Mucosa of gallbladder (tissue), 1 donor: Measurements from ENCODE around the gene ATP2B2. TPM values are rescaled to one million over a fixed set of nuclear protein-coding genes. Genes with fewer than 3 reads are reported as not detected.
"Not testable (repeated sequence)": the region's sequence is repeated elsewhere in the genome, so short reads cannot be mapped to it uniquely, and the experiment has no call there.

Experiments
- DNase-seq: peaks from one replicate; pipeline ENCODE4 v3.0.0-alpha.2; 2020; ENCODE audit warnings: low spot score
- total RNA-seq: library from RNA; stranded (reverse); gene quantifications from one replicate; pipeline ENCODE4 v1.2.1, GENCODE V29; 2021
- donor health status: DM: no; HTN: no; CAD: no.

ATP2B2 gene
- total RNA-seq = 0.09 TPM

DNA sequence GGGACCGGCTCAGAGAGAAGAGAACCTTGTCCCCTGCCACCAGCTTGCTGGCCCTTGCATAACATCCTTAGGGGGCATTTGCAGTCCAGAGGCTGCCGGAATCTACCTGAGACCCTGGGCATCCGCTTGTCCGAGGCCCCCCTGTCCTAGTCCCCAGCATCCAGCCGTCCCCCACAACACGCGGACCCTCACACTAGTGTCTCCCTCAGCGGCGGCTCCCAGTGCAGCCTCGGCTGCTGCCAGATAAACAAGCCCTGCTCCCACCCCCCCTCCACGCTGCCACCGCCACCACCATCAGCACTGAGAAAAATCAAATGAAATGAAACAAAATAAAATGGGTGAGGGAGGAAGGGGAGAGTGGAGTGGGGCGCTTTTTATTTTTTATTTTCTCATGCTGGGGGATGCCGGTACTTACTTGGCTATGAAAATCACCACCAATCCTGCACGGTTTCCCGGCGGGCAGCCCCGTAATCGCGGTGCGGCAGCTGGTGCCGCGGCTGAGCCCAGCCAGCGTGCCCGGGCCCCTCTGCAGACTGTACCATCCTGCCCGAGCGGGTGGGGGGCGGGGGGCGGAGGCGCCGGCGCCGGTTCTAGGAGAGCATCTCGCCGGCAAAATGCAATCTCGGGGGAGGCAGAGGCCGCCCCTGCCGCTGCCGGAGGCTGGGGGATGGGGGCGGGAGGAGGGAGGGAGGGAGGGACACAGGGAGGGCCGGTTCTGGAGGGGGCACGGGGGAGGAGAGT, at the start of gene ATP2B2:
Gene ATP2B2, minus strand, starts transcription at position 537 of the 741 bp plus-strand sequence. CDS start 56,043 bp downstream, outside the sequence.
- no peak for DNase-seq

- DNase-seq = no peak
Measured at GRCh38 chr3:10554746-10555145, 49.4 kb upstream of the ATP2B2 start.

- DNase-seq = no peak
Measured at GRCh38 chr3:10554236-10554611, 48.8 kb upstream of the ATP2B2 start.

GRCh38 chr3:10553591-10554235, 48.3 kb upstream of the ATP2B2 start:
- no peak for DNase-seq

DNA sequence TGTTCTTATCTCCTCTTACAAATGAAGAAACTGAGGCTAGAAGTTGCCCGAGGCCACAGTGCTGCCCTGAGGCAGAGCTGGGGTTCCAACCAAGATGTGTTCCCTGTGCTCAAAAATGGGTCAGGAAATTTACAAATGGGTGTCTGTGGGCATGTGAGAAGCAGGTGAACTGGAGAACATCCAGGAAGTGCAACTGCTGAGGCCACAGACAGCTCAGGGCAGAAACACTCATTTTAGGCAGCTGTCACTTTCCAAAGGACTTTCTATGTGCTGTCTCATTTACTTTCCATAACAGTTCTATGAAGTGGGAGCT, 47.2 kb upstream of the ATP2B2 start:
- DNase-seq = no peak

GRCh38 chr3:10551821-10552630, 46.6 kb upstream of the ATP2B2 start:
- peak; percentile 26 for DNase-seq

DNA sequence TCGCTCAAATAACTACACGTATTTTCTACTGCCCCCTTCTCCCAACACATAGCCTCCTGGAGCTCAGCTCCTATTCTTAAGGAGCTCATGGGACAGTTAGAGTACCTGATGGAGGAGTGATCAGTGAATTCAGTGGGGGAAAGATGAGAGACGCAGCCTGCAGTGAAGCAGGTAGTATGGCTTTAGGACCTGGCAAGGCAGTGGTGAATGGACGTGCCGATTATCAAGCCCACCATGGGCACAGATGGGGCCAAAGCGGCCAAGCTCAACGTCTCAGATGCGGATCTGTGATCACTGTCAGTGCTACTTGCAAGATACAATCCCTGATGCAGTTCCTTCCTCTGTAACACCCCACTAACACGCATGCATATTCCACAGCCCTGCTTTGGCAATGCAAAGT, 45.8 kb upstream of the ATP2B2 start:
- DNase-seq = no peak

DNA sequence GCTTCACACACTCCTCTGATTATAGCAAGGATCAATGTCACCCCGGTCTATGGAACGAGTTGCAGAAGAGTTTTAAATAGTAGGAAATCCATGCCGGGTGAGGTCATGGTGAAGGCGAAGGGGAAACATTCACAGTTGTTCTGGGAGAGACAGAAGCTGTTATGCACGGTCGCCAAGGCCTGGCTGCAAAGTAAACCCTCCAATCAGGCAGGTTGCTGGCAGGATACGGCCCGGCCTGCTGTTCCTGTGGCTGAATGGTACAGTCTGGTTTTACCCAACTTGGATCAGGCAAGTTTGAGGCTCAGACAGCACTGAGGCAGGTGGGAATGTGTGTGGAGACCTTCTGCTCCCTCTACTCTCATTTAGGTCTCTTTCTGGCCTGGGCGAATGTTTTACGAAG, 45.3 kb upstream of the ATP2B2 start:
- DNase-seq = no peak

DNA sequence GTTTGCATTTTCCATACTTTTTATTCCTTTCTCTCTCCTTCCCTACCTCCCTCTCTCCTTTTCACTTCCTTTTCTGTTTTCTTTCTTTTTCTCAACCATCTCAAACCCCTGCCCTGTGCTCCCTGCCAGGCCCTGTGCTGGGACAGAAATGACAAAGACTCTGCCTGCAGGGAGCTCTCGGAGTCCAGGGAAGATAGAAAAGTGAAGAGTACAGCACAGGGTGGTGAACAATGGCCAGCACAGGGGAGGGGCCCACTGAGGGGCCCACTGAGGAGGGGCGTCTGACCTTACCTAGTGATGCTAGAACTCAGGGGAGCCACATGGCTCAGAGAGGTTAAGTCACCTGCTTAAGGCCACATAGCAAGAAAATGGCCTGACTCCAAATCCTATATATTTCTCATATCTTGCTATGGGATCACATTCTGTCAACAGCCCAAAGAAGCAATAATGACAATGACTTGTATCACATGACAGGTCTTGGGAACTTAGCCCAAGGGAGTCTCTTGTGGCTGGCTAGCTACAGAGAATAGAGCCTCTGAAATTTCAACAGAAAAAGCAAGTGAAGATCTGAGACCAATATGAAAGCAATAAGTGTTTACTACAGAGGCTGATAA, 44.3 kb upstream of the ATP2B2 start:
- no peak for DNase-seq

- no peak for DNase-seq
Measured at GRCh38 chr3:10548992-10549391, 43.6 kb upstream of the ATP2B2 start.

GRCh38 chr3:10547841-10548783, 42.7 kb upstream of the ATP2B2 start:
- DNase-seq = no peak

DNA sequence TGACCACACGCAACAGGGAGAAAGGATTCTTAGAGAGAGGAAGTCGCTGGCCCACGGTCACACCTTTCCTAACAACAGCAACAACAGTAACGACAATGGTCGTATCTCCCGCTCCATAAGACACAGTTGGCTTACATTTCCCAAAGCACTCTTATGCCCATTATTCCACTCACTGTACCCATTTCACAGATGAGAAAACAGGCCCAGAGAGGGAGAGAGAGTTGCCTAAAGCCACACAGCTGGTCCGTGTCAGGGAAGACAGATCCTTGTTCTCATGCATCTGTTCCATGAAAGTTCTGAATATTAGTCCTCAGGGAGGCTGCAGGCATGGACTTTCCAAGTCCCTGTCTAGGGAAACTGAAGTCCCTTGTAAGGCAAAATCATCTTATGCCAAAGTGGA, 42.0 kb upstream of the ATP2B2 start:
- DNase-seq = no peak

GRCh38 chr3:10546820-10547263, 41.5 kb upstream of the ATP2B2 start:
- no peak for DNase-seq

GRCh38 chr3:10546181-10546624, 40.8 kb upstream of the ATP2B2 start:
- DNase-seq = no peak

GRCh38 chr3:10542518-10542917, 37.1 kb upstream of the ATP2B2 start:
- no peak for DNase-seq

- DNase-seq = not testable (repeated sequence)
Measured at GRCh38 chr3:10540347-10540746, 35.0 kb upstream of the ATP2B2 start.

GRCh38 chr3:10534066-10534465, 28.7 kb upstream of the ATP2B2 start:
- no peak for DNase-seq

GRCh38 chr3:10533737-10534023, 28.3 kb upstream of the ATP2B2 start:
- DNase-seq = no peak

GRCh38 chr3:10532939-10533736, 27.8 kb upstream of the ATP2B2 start:
- no peak for DNase-seq

GRCh38 chr3:10531031-10531430, 25.6 kb upstream of the ATP2B2 start:
- DNase-seq = no peak
